Cardiac muscle cell (in vitro differentiated cells and primary cell): ENCODE measurements around the gene NPTXR. TPM values are rescaled to one million over a fixed set of nuclear protein-coding genes. Genes with fewer than 3 reads are reported as not detected.

Experiments used
- DNase-seq, 2 donors: peaks; one replicate each; pipeline versions ENCODE4 v3.0.0 to v3.0.0-alpha.2; 2010 to 2017; ENCODE audit warnings: low read depth in 1 of 2, low spot score in 1 of 2
- H3K27ac ChIP-seq: fragments of 200-600 bp; sonication (generic); 2 replicates; pipeline ENCODE4 v1.5.1; 2016
- H3K27me3 ChIP-seq: fragments of 200-600 bp; sonication (generic); 2 replicates; pipeline ENCODE4 v1.6.0; 2016; ENCODE audit warnings: control low read depth
- H3K36me3 ChIP-seq: fragments of 200-600 bp; sonication (generic); 2 replicates; pipeline ENCODE4 v1.5.1; 2016; ENCODE audit warnings: control low read depth
- H3K4me1 ChIP-seq: fragments of 200-600 bp; sonication (generic); 2 replicates; pipeline ENCODE4 v1.8.1; 2017; ENCODE audit warnings: low read depth, mild to moderate bottlenecking, mixed run types
- H3K4me3 ChIP-seq: fragments of 200-600 bp; sonication (generic); 2 replicates; pipeline ENCODE4 v1.5.1; 2016; ENCODE audit warnings: mild to moderate bottlenecking
- H3K9me3 ChIP-seq: fragments of 200-600 bp; sonication (generic); 2 replicates; pipeline ENCODE4 v1.5.1; 2017; ENCODE audit warnings: low read depth, mild to moderate bottlenecking, control low read depth
- CTCF ChIP-seq: IDR thresholded peaks from 2 replicates; pipeline ENCODE4 v1.5.1; 2012; ENCODE audit warnings: low read depth, mild to moderate bottlenecking, low read length
- polyA plus RNA-seq: library from polyadenylated mRNA; unstranded; fragments of >200 nt; fragmentation: Nextera tagmentation; extraction: Ambion mirVana; gene quantifications from 2 replicates; pipeline ENCODE4 v1.2.1, GENCODE V29; 2016
- total RNA-seq: library from RNA; depleted of rRNA; stranded (reverse); fragments of >200 nt; gene quantifications from 2 replicates; pipeline ENCODE4 v1.2.3, GENCODE V29; 2016

The NPTXR gene
- total and polyA plus RNA-seq, 2 experiments from 2014 or later = 4.2 to 15.1 TPM

- H3K4me1 ChIP-seq = no peaks in the 10 kb centered on the region
- peaks cover 5% of the 10 kb centered on the region for H3K27me3 ChIP-seq
- no peaks in the 10 kb centered on the region for H3K9me3 ChIP-seq
- DNase-seq = no peak
- no peak overlapping the region for H3K27ac ChIP-seq
- no peak for TF ChIP-seq CTCF
- H3K4me3 ChIP-seq = no peak overlapping the region
- H3K36me3 ChIP-seq = no peaks in the 10 kb centered on the region
Observed at GRCh38 chr22:38853196-38853651, 9.4 kb upstream of the NPTXR start.

GRCh38 chr22:38852522-38852921, 8.7 kb upstream of the NPTXR start:
- Histone ChIP-seq H3K36me3 (no peaks in the 10 kb centered on the region), H3K4me1 (no peaks in the 10 kb centered on the region), H3K27ac (no peak overlapping the region), H3K27me3 (peaks cover 5% of the 10 kb centered on the region), H3K4me3 (no peak overlapping the region), H3K9me3 (no peaks in the 10 kb centered on the region)
- no peak for DNase-seq
- no peak for TF ChIP-seq CTCF

GRCh38 chr22:38850941-38851849, 7.4 kb upstream of the NPTXR start:
- H3K4me1 ChIP-seq = no peaks in the 10 kb centered on the region
- H3K4me3 ChIP-seq = no peak overlapping the region
- peak in 1 of 2 donors; percentile 56 for DNase-seq
- H3K36me3 ChIP-seq = no peaks in the 10 kb centered on the region
- peaks cover 5% of the 10 kb centered on the region for H3K27me3 ChIP-seq
- no peaks in the 10 kb centered on the region for H3K9me3 ChIP-seq
- H3K27ac ChIP-seq = no peak overlapping the region
- TF ChIP-seq CTCF = no peak

- Histone ChIP-seq H3K4me3 (no peak overlapping the region), H3K36me3 (no peaks in the 10 kb centered on the region), H3K9me3 (no peaks in the 10 kb centered on the region), H3K27me3 (peaks cover 11% of the 10 kb centered on the region), H3K4me1 (no peaks in the 10 kb centered on the region), H3K27ac (no peak overlapping the region)
- no peak for DNase-seq
- no peak for TF ChIP-seq CTCF
Observed at GRCh38 chr22:38850399-38850798, 6.6 kb upstream of the NPTXR start.

- no peak for TF ChIP-seq CTCF
- no peaks in the 10 kb centered on the region for H3K36me3 ChIP-seq
- H3K27ac ChIP-seq = no peak overlapping the region
- H3K9me3 ChIP-seq = no peaks in the 10 kb centered on the region
- no peak for DNase-seq
- H3K4me3 ChIP-seq = no peak overlapping the region
- peaks cover 14% of the 10 kb centered on the region for H3K27me3 ChIP-seq
- no peaks in the 10 kb centered on the region for H3K4me1 ChIP-seq
Observed at GRCh38 chr22:38849811-38850210, 6.0 kb upstream of the NPTXR start.
